HL-60 (cell line): ENCODE results near the gene HTR4.

ENCODE experiments used
- DNase-seq, 2 experiments: peaks; one replicate each; pipeline ENCODE4 v3.0.0-alpha.2; 2010 to 2020; ENCODE audit warnings: low read depth in 1 of 2, low spot score in 1 of 2
- H3K27ac ChIP-seq: fragments of 250-450 bp; sonication (Bioruptor Pico); replicated peaks from 2 replicates; pipeline ENCODE4 v1.5.1; 2020; ENCODE audit warnings: mild to moderate bottlenecking, moderate library complexity
- H3K27me3 ChIP-seq: fragments of 250-450 bp; sonication (Bioruptor Pico); 2 replicates; pipeline ENCODE4 v1.5.1; 2021; ENCODE audit warnings: mild to moderate bottlenecking, moderate library complexity; ENCODE audit not compliant: insufficient read depth, poor library complexity, severe bottlenecking
- H3K4me3 ChIP-seq: replicated peaks from 2 replicates; pipeline ENCODE4 v1.5.1; 2011; ENCODE audit warnings: mild to moderate bottlenecking, control low read depth, low read length; ENCODE audit not compliant: insufficient read depth
- GABPA ChIP-seq: IDR thresholded peaks from 2 replicates; pipeline ENCODE4 v1.6.1; 2012; ENCODE audit warnings: low read depth
- POLR2AphosphoS5 ChIP-seq: IDR thresholded peaks from 2 replicates; pipeline ENCODE4 v1.6.1; 2012; ENCODE audit warnings: low read depth
- SPI1 ChIP-seq: IDR thresholded peaks from 2 replicates; pipeline ENCODE4 v1.6.1; 2012; ENCODE audit warnings: low read depth, mild to moderate bottlenecking, borderline replicate concordance
- TF ChIP-seq, protein P1 (sequence below): IDR thresholded peaks from one replicate; pipeline ENCODE4 v1.5.1; 2011; ENCODE audit warnings: low read length, control low read depth, inconsistent platforms; ENCODE audit not compliant: insufficient read depth
- TF ChIP-seq, protein P2 (sequence below): IDR thresholded peaks from 2 replicates; pipeline ENCODE4 v1.6.1; 2012; ENCODE audit warnings: low read depth; ENCODE audit not compliant: insufficient replicate concordance

Gene HTR4

DNA sequence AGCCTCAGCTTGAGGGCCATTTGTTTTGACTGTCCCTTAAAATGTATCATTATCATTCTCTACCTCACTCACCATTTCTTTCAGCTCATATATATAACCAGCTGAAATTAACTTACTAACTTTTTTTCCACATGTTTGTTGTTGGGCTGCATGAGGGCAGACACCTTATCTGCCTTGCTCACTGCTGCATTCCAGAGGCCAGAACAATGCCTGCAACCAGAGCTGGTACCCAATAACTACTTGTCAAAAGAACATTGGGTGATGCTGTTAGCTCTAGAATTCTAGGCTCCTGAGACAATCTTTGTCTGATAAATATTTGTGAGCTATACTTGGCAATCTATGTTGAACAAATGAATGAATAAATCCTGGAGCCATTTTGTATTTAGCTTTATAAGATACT is 68.3 kb downstream of the HTR4 start:
- H3K27me3 ChIP-seq, result no peaks in the 10 kb centered on the region
- DNase-seq, result no peak
- TF ChIP-seq SPI1 (no peak), POLR2AphosphoS5 (no peak), GABPA (no peak)
- TF ChIP-seq, protein P1, sequence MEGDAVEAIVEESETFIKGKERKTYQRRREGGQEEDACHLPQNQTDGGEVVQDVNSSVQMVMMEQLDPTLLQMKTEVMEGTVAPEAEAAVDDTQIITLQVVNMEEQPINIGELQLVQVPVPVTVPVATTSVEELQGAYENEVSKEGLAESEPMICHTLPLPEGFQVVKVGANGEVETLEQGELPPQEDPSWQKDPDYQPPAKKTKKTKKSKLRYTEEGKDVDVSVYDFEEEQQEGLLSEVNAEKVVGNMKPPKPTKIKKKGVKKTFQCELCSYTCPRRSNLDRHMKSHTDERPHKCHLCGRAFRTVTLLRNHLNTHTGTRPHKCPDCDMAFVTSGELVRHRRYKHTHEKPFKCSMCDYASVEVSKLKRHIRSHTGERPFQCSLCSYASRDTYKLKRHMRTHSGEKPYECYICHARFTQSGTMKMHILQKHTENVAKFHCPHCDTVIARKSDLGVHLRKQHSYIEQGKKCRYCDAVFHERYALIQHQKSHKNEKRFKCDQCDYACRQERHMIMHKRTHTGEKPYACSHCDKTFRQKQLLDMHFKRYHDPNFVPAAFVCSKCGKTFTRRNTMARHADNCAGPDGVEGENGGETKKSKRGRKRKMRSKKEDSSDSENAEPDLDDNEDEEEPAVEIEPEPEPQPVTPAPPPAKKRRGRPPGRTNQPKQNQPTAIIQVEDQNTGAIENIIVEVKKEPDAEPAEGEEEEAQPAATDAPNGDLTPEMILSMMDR, result no peak
- TF ChIP-seq, protein P2, sequence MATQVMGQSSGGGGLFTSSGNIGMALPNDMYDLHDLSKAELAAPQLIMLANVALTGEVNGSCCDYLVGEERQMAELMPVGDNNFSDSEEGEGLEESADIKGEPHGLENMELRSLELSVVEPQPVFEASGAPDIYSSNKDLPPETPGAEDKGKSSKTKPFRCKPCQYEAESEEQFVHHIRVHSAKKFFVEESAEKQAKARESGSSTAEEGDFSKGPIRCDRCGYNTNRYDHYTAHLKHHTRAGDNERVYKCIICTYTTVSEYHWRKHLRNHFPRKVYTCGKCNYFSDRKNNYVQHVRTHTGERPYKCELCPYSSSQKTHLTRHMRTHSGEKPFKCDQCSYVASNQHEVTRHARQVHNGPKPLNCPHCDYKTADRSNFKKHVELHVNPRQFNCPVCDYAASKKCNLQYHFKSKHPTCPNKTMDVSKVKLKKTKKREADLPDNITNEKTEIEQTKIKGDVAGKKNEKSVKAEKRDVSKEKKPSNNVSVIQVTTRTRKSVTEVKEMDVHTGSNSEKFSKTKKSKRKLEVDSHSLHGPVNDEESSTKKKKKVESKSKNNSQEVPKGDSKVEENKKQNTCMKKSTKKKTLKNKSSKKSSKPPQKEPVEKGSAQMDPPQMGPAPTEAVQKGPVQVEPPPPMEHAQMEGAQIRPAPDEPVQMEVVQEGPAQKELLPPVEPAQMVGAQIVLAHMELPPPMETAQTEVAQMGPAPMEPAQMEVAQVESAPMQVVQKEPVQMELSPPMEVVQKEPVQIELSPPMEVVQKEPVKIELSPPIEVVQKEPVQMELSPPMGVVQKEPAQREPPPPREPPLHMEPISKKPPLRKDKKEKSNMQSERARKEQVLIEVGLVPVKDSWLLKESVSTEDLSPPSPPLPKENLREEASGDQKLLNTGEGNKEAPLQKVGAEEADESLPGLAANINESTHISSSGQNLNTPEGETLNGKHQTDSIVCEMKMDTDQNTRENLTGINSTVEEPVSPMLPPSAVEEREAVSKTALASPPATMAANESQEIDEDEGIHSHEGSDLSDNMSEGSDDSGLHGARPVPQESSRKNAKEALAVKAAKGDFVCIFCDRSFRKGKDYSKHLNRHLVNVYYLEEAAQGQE, result no peak

GRCh38 chr5:148584103-148584502 is 70.2 kb downstream of the HTR4 start:
- Histone ChIP-seq H3K4me3 (no peak overlapping the region), H3K27ac (no peak overlapping the region), H3K27me3 (no peaks in the 10 kb centered on the region)
- no peak for DNase-seq
- TF ChIP-seq, protein P1, result no peak
- TF ChIP-seq, protein P2, result no peak
- TF ChIP-seq POLR2AphosphoS5, result no peak
- no peak for TF ChIP-seq GABPA
- no peak for TF ChIP-seq SPI1

More for the DNA sequence above, 68.3 kb downstream of the HTR4 start:
- Histone ChIP-seq H3K4me3 (no peak overlapping the region), H3K27ac (no peak overlapping the region)

- no peak overlapping the region for H3K4me3 ChIP-seq
- no peak for DNase-seq
- H3K27me3 ChIP-seq, result no peaks in the 10 kb centered on the region
- TF ChIP-seq, protein P1, result no peak
- no peak overlapping the region for H3K27ac ChIP-seq
These were observed 70.8 kb downstream of the HTR4 start for GRCh38 chr5:148583421-148583965.

GRCh38 chr5:148574167-148574566 is 80.2 kb downstream of the HTR4 start:
- H3K27ac ChIP-seq, result no peak overlapping the region
- peaks cover 4% of the 10 kb centered on the region for H3K27me3 ChIP-seq
- H3K4me3 ChIP-seq, result no peak overlapping the region
- TF ChIP-seq, protein P1, result no peak
- TF ChIP-seq GABPA (no peak), SPI1 (no peak), POLR2AphosphoS5 (no peak)
- TF ChIP-seq, protein P2, result no peak
- DNase-seq, result no peak
